K562 (cell line): ENCODE data around the gene CS. TPM values are rescaled to one million over a fixed set of nuclear protein-coding genes. Genes with fewer than 3 reads are reported as not detected.

Source experiments
- CAMTA2 ChIP-seq: fragments of 250-450 bp; sonication (Bioruptor Pico); conservative IDR thresholded peaks from 2 replicates; pipeline ENCODE4 v1.5.1; 2022
- CTCF ChIP-seq, 3 experiments: IDR thresholded peaks in 2 of 3; conservative IDR thresholded peaks in 1 of 3; 2 replicates each; pipeline ENCODE4 v1.5.1; 2011 to 2012; ENCODE audit warnings: low read length in 3 of 3, mild to moderate bottlenecking in 3 of 3, control low read depth in 2 of 3, improper control_type of control experiment in 1 of 3, inconsistent platforms in 1 of 3, low read depth in 1 of 3, mixed read lengths in 1 of 3, moderate library complexity in 1 of 3; ENCODE audit not compliant: insufficient read depth in 2 of 3
- FOS ChIP-seq: IDR thresholded peaks from 3 replicates; pipeline ENCODE4 v1.6.1; 2011; ENCODE audit not compliant: insufficient read length; ENCODE audit errors: extremely low read depth
- JUN ChIP-seq, 2 experiments: sonication (generic) in 1 of 2; formaldehyde crosslinking in 1 of 2; IDR thresholded peaks; 2 replicates each; pipeline versions ENCODE4 v1.6.1 to v1.8.0; 2012 to 2022; ENCODE audit warnings: borderline replicate concordance in 2 of 2, mild to moderate bottlenecking in 2 of 2, improper control_type of control experiment in 1 of 2, low read depth in 1 of 2, low read length in 1 of 2, missing genetic modification reagents in 1 of 2
- KLF13 ChIP-seq: fragments of 450-650 bp; IDR thresholded peaks from 2 replicates; pipeline ENCODE4 v1.6.1; 2016; ENCODE audit warnings: missing genetic modification characterization, low read depth, mild to moderate bottlenecking, missing compliant biosample characterization, moderate library complexity, borderline replicate concordance
- MYC ChIP-seq, 2 experiments: fragments of 250-450 bp in 1 of 2; sonication (Bioruptor Pico) in 1 of 2; IDR thresholded peaks; 2 replicates each; pipeline versions ENCODE4 v1.5.1 to v1.6.1; 2012 to 2021; ENCODE audit warnings: low read depth in 2 of 2, borderline replicate concordance in 1 of 2, improper control_type of control experiment in 1 of 2, low read length in 1 of 2, mild to moderate bottlenecking in 1 of 2, moderate library complexity in 1 of 2
- RREB1 ChIP-seq: fragments of 250-450 bp; sonication (Bioruptor Pico); IDR thresholded peaks from 2 replicates; pipeline ENCODE4 v1.4.0; 2020
- ZFX ChIP-seq: sonication (generic); formaldehyde crosslinking; IDR thresholded peaks from 2 replicates; pipeline ENCODE4 v1.8.0; 2022; ENCODE audit warnings: mild to moderate bottlenecking, missing genetic modification reagents, moderate library complexity
- ZNF274 ChIP-seq: IDR thresholded peaks from 2 replicates; pipeline ENCODE4 v1.6.1; 2011; ENCODE audit warnings: low read depth, mild to moderate bottlenecking, low read length, moderate library complexity, borderline replicate concordance
- polyA plus RNA-seq, 8 experiments: library from polyadenylated mRNA; depleted of rRNA in 4 of 8; stranded (reverse) in 5 of 8; unstranded in 3 of 8; fragments of >200 nt; fragmentation: Nextera tagmentation in 2 of 8; fragmentation: Illumina TruSeq in 1 of 8; extraction: Ambion mirVana in 2 of 8; extraction: Trizol in 1 of 8; gene quantifications; 2 replicates each; pipeline versions ENCODE4 v1.2.1 to v1.2.3, GENCODE V29; 2011 to 2014; ENCODE audit warnings: inconsistent platforms in 1 of 8, missing spikeins in 1 of 8
- total RNA-seq, 7 experiments: library from RNA; depleted of rRNA in 6 of 7; stranded (reverse); fragments of >200 nt in 6 of 7; fragmentation: Illumina TruSeq in 2 of 7; extraction: Trizol in 2 of 7; gene quantifications; 2 replicates each; pipeline versions ENCODE4 v1.2.1 to v1.2.3, GENCODE V29; 2011 to 2021; ENCODE audit warnings: low replicate concordance in 1 of 7
- TF ChIP-seq, protein P1 (sequence below): fragments of 150-350 bp; conservative IDR thresholded peaks from 2 replicates; pipeline ENCODE4 v1.6.1; 2014; ENCODE audit warnings: low read length

CS gene
- total and polyA plus RNA-seq, 9 of the 15 experiments (the other 6 are each of a cell fraction or from before 2014, with no cell fraction given): 99.9 to 390 (median 149) TPM

- TF ChIP-seq RREB1 (CRISPR knock-in tag): peak; percentile 52; the same call in 1 of the 2 replicates
- no peak for TF ChIP-seq CTCF (IDR thresholded peaks at IDR 0.05 in 2 of 3, conservative IDR thresholded peaks at IDR 0.05 in 1 of 3; ENCODE audit: insufficient read depth in 2 of 3, low read depth in 1 of 3, low read length in 3 of 3)
- no peak; the same call in 1 of the 2 replicates for TF ChIP-seq KLF13
- TF ChIP-seq MYC (IDR thresholded peaks at IDR 0.05; ENCODE audit: low read depth, low read length): peak; percentile 74; the same call in 1 of the 2 replicates
- no peak for TF ChIP-seq MYC (CRISPR knock-in tag; IDR thresholded peaks at IDR 0.05; ENCODE audit: borderline replicate concordance, low read depth)
- no peak for TF ChIP-seq ZFX (CRISPR knock-in tag)
- TF ChIP-seq, protein P1, sequence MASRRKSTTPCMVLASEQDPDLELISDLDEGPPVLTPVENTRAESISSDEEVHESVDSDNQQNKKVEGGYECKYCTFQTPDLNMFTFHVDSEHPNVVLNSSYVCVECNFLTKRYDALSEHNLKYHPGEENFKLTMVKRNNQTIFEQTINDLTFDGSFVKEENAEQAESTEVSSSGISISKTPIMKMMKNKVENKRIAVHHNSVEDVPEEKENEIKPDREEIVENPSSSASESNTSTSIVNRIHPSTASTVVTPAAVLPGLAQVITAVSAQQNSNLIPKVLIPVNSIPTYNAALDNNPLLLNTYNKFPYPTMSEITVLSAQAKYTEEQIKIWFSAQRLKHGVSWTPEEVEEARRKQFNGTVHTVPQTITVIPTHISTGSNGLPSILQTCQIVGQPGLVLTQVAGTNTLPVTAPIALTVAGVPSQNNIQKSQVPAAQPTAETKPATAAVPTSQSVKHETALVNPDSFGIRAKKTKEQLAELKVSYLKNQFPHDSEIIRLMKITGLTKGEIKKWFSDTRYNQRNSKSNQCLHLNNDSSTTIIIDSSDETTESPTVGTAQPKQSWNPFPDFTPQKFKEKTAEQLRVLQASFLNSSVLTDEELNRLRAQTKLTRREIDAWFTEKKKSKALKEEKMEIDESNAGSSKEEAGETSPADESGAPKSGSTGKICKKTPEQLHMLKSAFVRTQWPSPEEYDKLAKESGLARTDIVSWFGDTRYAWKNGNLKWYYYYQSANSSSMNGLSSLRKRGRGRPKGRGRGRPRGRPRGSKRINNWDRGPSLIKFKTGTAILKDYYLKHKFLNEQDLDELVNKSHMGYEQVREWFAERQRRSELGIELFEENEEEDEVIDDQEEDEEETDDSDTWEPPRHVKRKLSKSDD: no peak
- TF ChIP-seq FOS: no peak
- no peak for TF ChIP-seq CAMTA2 (CRISPR knock-in tag)
- TF ChIP-seq ZNF274: no peak
- TF ChIP-seq JUN (IDR thresholded peaks at IDR 0.05; ENCODE audit: borderline replicate concordance, low read depth, low read length): peak; percentile 62; the same call in 1 of the 2 replicates
- no peak for TF ChIP-seq JUN (CRISPR knock-in tag; IDR thresholded peaks at IDR 0.05; ENCODE audit: borderline replicate concordance)
Measured at GRCh38 chr12:56337753-56338251, 37.7 kb upstream of the CS start (continued).
